Measurements from ENCODE around the gene PTPRU.
A peak's percentile ranks its signal among the peaks of the same experiment; 100 is the strongest.

The PTPRU gene

GRCh38 chr1:29235955-29236711 lies at the start of gene PTPRU:
TSS of gene PTPRU (plus strand) at chr1:29236522. CDS start at chr1:29236645, 123 bp downstream.
- no peaks in the 10 kb centered on the region for H3K36me3 ChIP-seq (ENCODE audit: control insufficient read depth, insufficient read depth, low read length)
- H3K27me3 ChIP-seq (ENCODE audit: control insufficient read depth, insufficient read depth, low read length), result peaks cover 40% of the 10 kb centered on the region
- peak within 1 kb of the TSS; percentile 46; the same call in 1 of the 2 replicates for H3K9ac ChIP-seq (ENCODE audit: low read depth, low read length)
- H3K9me3 ChIP-seq (ENCODE audit: control insufficient read depth, insufficient read depth, low read length), result no peaks in the 10 kb centered on the region
- peaks cover 24% of the 10 kb centered on the region for H3K4me1 ChIP-seq (ENCODE audit: control insufficient read depth, insufficient read depth, low read length)
- H3K27ac ChIP-seq (ENCODE audit: low read depth, low read length), result no peak within 1 kb of the TSS
- H3K4me3 ChIP-seq (ENCODE audit: low read depth, low read length), result peak within 1 kb of the TSS; percentile 80

- Histone ChIP-seq H3K9me3 (ENCODE audit: control insufficient read depth, insufficient read depth, low read length) (no peaks in the 10 kb centered on the region), H3K36me3 (ENCODE audit: control insufficient read depth, insufficient read depth, low read length) (no peaks in the 10 kb centered on the region), H3K27me3 (ENCODE audit: control insufficient read depth, insufficient read depth, low read length) (no peaks in the 10 kb centered on the region), H3K27ac (ENCODE audit: low read depth, low read length) (peak overlapping the region; percentile 83), H3K4me3 (ENCODE audit: low read depth, low read length) (no peak overlapping the region), H3K9ac (ENCODE audit: low read depth, low read length) (no peak overlapping the region), H3K4me1 (ENCODE audit: control insufficient read depth, insufficient read depth, low read length) (peaks cover 18% of the 10 kb centered on the region)
These were observed 49.6 kb upstream of the PTPRU start for GRCh38 chr1:29186707-29187106.

GRCh38 chr1:29190718-29191117 lies 45.6 kb upstream of the PTPRU start:
- no peak overlapping the region for H3K9ac ChIP-seq (ENCODE audit: low read depth, low read length)
- peaks cover 14% of the 10 kb centered on the region; the same call in 1 of the 2 replicates for H3K36me3 ChIP-seq (ENCODE audit: control insufficient read depth, insufficient read depth, low read length)
- no peak overlapping the region for H3K4me3 ChIP-seq (ENCODE audit: low read depth, low read length)
- H3K27ac ChIP-seq (ENCODE audit: low read depth, low read length), result no peak overlapping the region
- H3K4me1 ChIP-seq (ENCODE audit: control insufficient read depth, insufficient read depth, low read length), result peaks cover 14% of the 10 kb centered on the region
- no peaks in the 10 kb centered on the region for H3K27me3 ChIP-seq (ENCODE audit: control insufficient read depth, insufficient read depth, low read length)
- H3K9me3 ChIP-seq (ENCODE audit: control insufficient read depth, insufficient read depth, low read length), result no peaks in the 10 kb centered on the region

GRCh38 chr1:29193879-29194455 lies 42.4 kb upstream of the PTPRU start:
- Histone ChIP-seq H3K27me3 (ENCODE audit: control insufficient read depth, insufficient read depth, low read length) (no peaks in the 10 kb centered on the region), H3K9me3 (ENCODE audit: control insufficient read depth, insufficient read depth, low read length) (no peaks in the 10 kb centered on the region), H3K27ac (ENCODE audit: low read depth, low read length) (no peak overlapping the region), H3K9ac (ENCODE audit: low read depth, low read length) (no peak overlapping the region), H3K36me3 (ENCODE audit: control insufficient read depth, insufficient read depth, low read length) (peaks cover 21% of the 10 kb centered on the region), H3K4me1 (ENCODE audit: control insufficient read depth, insufficient read depth, low read length) (no peaks in the 10 kb centered on the region), H3K4me3 (ENCODE audit: low read depth, low read length) (no peak overlapping the region)

GRCh38 chr1:29195881-29196291 lies 40.4 kb upstream of the PTPRU start:
- Histone ChIP-seq H3K4me3 (ENCODE audit: low read depth, low read length) (no peak overlapping the region), H3K9me3 (ENCODE audit: control insufficient read depth, insufficient read depth, low read length) (no peaks in the 10 kb centered on the region), H3K27me3 (ENCODE audit: control insufficient read depth, insufficient read depth, low read length) (no peaks in the 10 kb centered on the region), H3K4me1 (ENCODE audit: control insufficient read depth, insufficient read depth, low read length) (no peaks in the 10 kb centered on the region), H3K9ac (ENCODE audit: low read depth, low read length) (no peak overlapping the region), H3K36me3 (ENCODE audit: control insufficient read depth, insufficient read depth, low read length) (peaks cover 34% of the 10 kb centered on the region), H3K27ac (ENCODE audit: low read depth, low read length) (no peak overlapping the region)

- peak overlapping the region; percentile 36 for H3K27ac ChIP-seq (ENCODE audit: low read depth, low read length)
- no peaks in the 10 kb centered on the region for H3K9me3 ChIP-seq (ENCODE audit: control insufficient read depth, insufficient read depth, low read length)
- no peaks in the 10 kb centered on the region for H3K4me1 ChIP-seq (ENCODE audit: control insufficient read depth, insufficient read depth, low read length)
- H3K36me3 ChIP-seq (ENCODE audit: control insufficient read depth, insufficient read depth, low read length), result peaks cover 45% of the 10 kb centered on the region
- no peak overlapping the region for H3K9ac ChIP-seq (ENCODE audit: low read depth, low read length)
- no peak overlapping the region for H3K4me3 ChIP-seq (ENCODE audit: low read depth, low read length)
- no peaks in the 10 kb centered on the region for H3K27me3 ChIP-seq (ENCODE audit: control insufficient read depth, insufficient read depth, low read length)
These were observed 39.3 kb upstream of the PTPRU start for GRCh38 chr1:29196863-29197589.

- Histone ChIP-seq H3K9ac (ENCODE audit: low read depth, low read length) (no peak overlapping the region), H3K9me3 (ENCODE audit: control insufficient read depth, insufficient read depth, low read length) (no peaks in the 10 kb centered on the region), H3K4me1 (ENCODE audit: control insufficient read depth, insufficient read depth, low read length) (0 out of 2 replicates have a peak, but pooled peaks cover 4% of the 10 kb centered on the region), H3K27me3 (ENCODE audit: control insufficient read depth, insufficient read depth, low read length) (no peaks in the 10 kb centered on the region), H3K27ac (ENCODE audit: low read depth, low read length) (peak overlapping the region; percentile 36), H3K4me3 (ENCODE audit: low read depth, low read length) (no peak overlapping the region), H3K36me3 (ENCODE audit: control insufficient read depth, insufficient read depth, low read length) (peaks cover 48% of the 10 kb centered on the region)
These were observed 38.8 kb upstream of the PTPRU start for GRCh38 chr1:29197590-29197924.

GRCh38 chr1:29197993-29198392 lies 38.3 kb upstream of the PTPRU start:
- Histone ChIP-seq H3K9me3 (ENCODE audit: control insufficient read depth, insufficient read depth, low read length) (no peaks in the 10 kb centered on the region), H3K27me3 (ENCODE audit: control insufficient read depth, insufficient read depth, low read length) (no peaks in the 10 kb centered on the region), H3K4me1 (ENCODE audit: control insufficient read depth, insufficient read depth, low read length) (0 out of 2 replicates have a peak, but pooled peaks cover 6% of the 10 kb centered on the region), H3K9ac (ENCODE audit: low read depth, low read length) (no peak overlapping the region), H3K4me3 (ENCODE audit: low read depth, low read length) (no peak overlapping the region), H3K36me3 (ENCODE audit: control insufficient read depth, insufficient read depth, low read length) (peaks cover 48% of the 10 kb centered on the region), H3K27ac (ENCODE audit: low read depth, low read length) (peak overlapping the region; percentile 36)

- Histone ChIP-seq H3K27me3 (ENCODE audit: control insufficient read depth, insufficient read depth, low read length) (no peaks in the 10 kb centered on the region), H3K9me3 (ENCODE audit: control insufficient read depth, insufficient read depth, low read length) (no peaks in the 10 kb centered on the region), H3K9ac (ENCODE audit: low read depth, low read length) (no peak overlapping the region), H3K4me3 (ENCODE audit: low read depth, low read length) (no peak overlapping the region), H3K36me3 (ENCODE audit: control insufficient read depth, insufficient read depth, low read length) (peaks cover 45% of the 10 kb centered on the region), H3K27ac (ENCODE audit: low read depth, low read length) (no peak overlapping the region), H3K4me1 (ENCODE audit: control insufficient read depth, insufficient read depth, low read length) (0 out of 2 replicates have a peak, but pooled peaks cover 6% of the 10 kb centered on the region)
These were observed 35.3 kb upstream of the PTPRU start for GRCh38 chr1:29200906-29201594.

GRCh38 chr1:29201595-29202051 lies 34.7 kb upstream of the PTPRU start:
- Histone ChIP-seq H3K9me3 (ENCODE audit: control insufficient read depth, insufficient read depth, low read length) (no peaks in the 10 kb centered on the region), H3K27me3 (ENCODE audit: control insufficient read depth, insufficient read depth, low read length) (no peaks in the 10 kb centered on the region), H3K9ac (ENCODE audit: low read depth, low read length) (no peak overlapping the region), H3K4me3 (ENCODE audit: low read depth, low read length) (no peak overlapping the region), H3K27ac (ENCODE audit: low read depth, low read length) (no peak overlapping the region), H3K36me3 (ENCODE audit: control insufficient read depth, insufficient read depth, low read length) (peaks cover 51% of the 10 kb centered on the region), H3K4me1 (ENCODE audit: control insufficient read depth, insufficient read depth, low read length) (0 out of 2 replicates have a peak, but pooled peaks cover 6% of the 10 kb centered on the region)
